Left ventricle myocardium inferior (tissue), 1 donor: Measurements from ENCODE around the gene TYK2. TPM values are rescaled to one million over a fixed set of nuclear protein-coding genes. Genes with fewer than 3 reads are reported as not detected.
A peak's percentile ranks its signal among the peaks of the same experiment; 100 is the strongest.

ENCODE experiments used
- DNase-seq: peaks from one replicate; pipeline ENCODE4 v3.0.0-alpha.2; 2020
- H3K27ac ChIP-seq: fragments of 200-600 bp; replicated peaks from 2 replicates; pipeline ENCODE4 v1.8.0; 2021
- H3K27me3 ChIP-seq: fragments of 200-600 bp; 2 replicates; pipeline ENCODE4 v1.8.0; 2021; ENCODE audit warnings: low read depth
- H3K36me3 ChIP-seq: fragments of 200-600 bp; 2 replicates; pipeline ENCODE4 v1.8.0; 2021
- H3K4me1 ChIP-seq: fragments of 200-600 bp; 2 replicates; pipeline ENCODE4 v1.8.0; 2021
- H3K4me3 ChIP-seq: fragments of 200-600 bp; 2 replicates; pipeline ENCODE4 v1.8.0; 2021; ENCODE audit warnings: mild to moderate bottlenecking, moderate library complexity
- H3K9me3 ChIP-seq: fragments of 200-600 bp; replicated peaks from 2 replicates; pipeline ENCODE4 v1.8.0; 2021
- intact Hi-C: fragments of 100-400 bp; cut with micrococcal nuclease; formaldehyde crosslinking; loops from one replicate; pipeline ENCODE4 v1.11.0; 2022
- total RNA-seq: library from RNA; stranded (reverse); fragmentation: NEBNext Ultra II Directional; extraction: Animal tissue kit (Norgen Biotek cat#: 25700); gene quantifications from one replicate; pipeline ENCODE4 v1.2.1, GENCODE V29; 2021
- TF ChIP-seq, protein P1 (sequence below): fragments of 200-600 bp; IDR thresholded peaks from 2 replicates; pipeline ENCODE4 v1.8.0; 2021; ENCODE audit warnings: antibody characterized with exemption, mild to moderate bottlenecking, borderline replicate concordance
- donor health status: DM: no; HTN: yes; CAD: no; lungs with severe emphysema.

The TYK2 gene
- total RNA-seq, 1 donor from 2014 or later: 55.1 TPM

DNA sequence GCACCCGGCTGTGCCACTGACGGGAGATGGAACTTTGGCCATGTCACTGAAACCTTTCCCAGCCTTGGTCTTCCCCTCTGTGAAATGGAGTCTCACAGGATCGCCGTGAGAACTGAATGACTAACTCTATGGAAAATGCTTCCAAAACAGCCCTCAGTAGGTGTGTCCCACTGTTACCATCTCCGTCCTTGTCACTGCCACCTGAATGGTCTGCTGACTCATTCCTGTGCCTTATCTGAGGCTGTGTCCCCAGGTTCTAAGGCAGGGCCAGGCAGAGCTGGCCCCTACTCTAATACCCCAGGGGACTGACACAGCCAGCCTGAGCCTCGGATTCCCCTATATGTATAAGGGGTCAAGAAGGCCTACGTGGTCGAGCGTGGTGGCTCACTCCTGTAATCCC is 18.4 kb upstream of the TYK2 start:
- Histone ChIP-seq H3K36me3 (peaks cover 27% of the 10 kb centered on the region), H3K27me3 (no peaks in the 10 kb centered on the region), H3K9me3 (no peaks in the 10 kb centered on the region), H3K27ac (peak overlapping the region; percentile 89), H3K4me1 (peaks cover 79% of the 10 kb centered on the region), H3K4me3 (no peak overlapping the region)
- TF ChIP-seq, protein P1, sequence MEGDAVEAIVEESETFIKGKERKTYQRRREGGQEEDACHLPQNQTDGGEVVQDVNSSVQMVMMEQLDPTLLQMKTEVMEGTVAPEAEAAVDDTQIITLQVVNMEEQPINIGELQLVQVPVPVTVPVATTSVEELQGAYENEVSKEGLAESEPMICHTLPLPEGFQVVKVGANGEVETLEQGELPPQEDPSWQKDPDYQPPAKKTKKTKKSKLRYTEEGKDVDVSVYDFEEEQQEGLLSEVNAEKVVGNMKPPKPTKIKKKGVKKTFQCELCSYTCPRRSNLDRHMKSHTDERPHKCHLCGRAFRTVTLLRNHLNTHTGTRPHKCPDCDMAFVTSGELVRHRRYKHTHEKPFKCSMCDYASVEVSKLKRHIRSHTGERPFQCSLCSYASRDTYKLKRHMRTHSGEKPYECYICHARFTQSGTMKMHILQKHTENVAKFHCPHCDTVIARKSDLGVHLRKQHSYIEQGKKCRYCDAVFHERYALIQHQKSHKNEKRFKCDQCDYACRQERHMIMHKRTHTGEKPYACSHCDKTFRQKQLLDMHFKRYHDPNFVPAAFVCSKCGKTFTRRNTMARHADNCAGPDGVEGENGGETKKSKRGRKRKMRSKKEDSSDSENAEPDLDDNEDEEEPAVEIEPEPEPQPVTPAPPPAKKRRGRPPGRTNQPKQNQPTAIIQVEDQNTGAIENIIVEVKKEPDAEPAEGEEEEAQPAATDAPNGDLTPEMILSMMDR: no peak
- no peak for DNase-seq
- intact Hi-C loops: no loop called here

DNA sequence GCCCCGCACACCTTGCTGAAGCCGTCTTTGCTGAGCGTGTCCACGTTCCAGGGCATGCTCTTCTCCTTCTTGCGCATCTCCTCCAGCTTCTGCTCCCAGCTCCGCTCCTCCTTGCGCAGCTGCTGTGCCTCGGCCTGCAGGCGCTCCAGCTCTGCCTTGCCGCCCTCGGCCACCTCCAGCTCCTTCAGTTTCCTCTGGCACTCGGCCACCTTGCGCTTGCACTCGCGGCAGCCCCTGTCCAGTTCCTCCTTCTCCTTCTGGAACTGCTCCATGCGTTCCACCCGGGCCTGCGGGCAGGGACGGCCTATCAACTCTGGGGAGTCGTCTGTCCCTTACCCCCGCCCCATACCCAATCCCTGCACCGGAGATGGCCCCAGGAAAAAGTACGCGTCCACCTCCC is 15.5 kb upstream of the TYK2 start:
- H3K27ac ChIP-seq: no peak overlapping the region
- H3K27me3 ChIP-seq: no peaks in the 10 kb centered on the region
- H3K36me3 ChIP-seq: peaks cover 56% of the 10 kb centered on the region
- H3K4me3 ChIP-seq: no peak overlapping the region
- no peaks in the 10 kb centered on the region for H3K9me3 ChIP-seq
- intact Hi-C loops: no loop called here
- H3K4me1 ChIP-seq: peaks cover 51% of the 10 kb centered on the region
- TF ChIP-seq, protein P1: no peak
- DNase-seq: no peak

- H3K36me3 ChIP-seq: peaks cover 58% of the 10 kb centered on the region
- intact Hi-C loops: no loop called here
Observed at GRCh38 chr19:10395436-10395835, 15.1 kb upstream of the TYK2 start.

DNA sequence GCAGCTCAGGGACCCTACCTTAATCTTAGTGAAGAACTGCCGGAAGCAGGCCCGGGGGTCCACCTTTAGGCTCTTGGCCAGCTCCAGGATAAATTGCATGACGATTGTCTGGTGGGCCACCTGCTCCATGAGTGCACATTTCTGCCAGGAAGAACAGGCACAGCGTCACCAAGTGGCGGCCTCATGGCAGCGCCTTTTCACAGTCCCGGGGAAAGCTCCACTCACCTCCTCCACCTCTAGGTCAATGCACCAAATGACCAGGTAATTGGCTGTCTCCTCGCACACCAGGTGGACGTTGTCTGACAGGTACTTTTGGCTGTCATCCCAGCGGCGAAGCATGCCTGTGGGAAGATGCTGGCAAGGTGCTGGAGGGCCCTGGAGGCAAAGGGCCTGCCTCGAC is 14.6 kb upstream of the TYK2 start:
- Histone ChIP-seq H3K9me3 (no peaks in the 10 kb centered on the region), H3K27me3 (no peaks in the 10 kb centered on the region), H3K36me3 (peaks cover 58% of the 10 kb centered on the region), H3K4me3 (no peak overlapping the region), H3K4me1 (peaks cover 42% of the 10 kb centered on the region), H3K27ac (no peak overlapping the region)
- TF ChIP-seq, protein P1: no peak
- intact Hi-C loops: no loop called here
- no peak for DNase-seq

More at GRCh38 chr19:10395436-10395835, 15.1 kb upstream of the TYK2 start:
- no peak overlapping the region for H3K27ac ChIP-seq
- DNase-seq: no peak
- no peak overlapping the region for H3K4me3 ChIP-seq
- peaks cover 46% of the 10 kb centered on the region for H3K4me1 ChIP-seq
- TF ChIP-seq, protein P1: no peak
- H3K9me3 ChIP-seq: no peaks in the 10 kb centered on the region
- H3K27me3 ChIP-seq: no peaks in the 10 kb centered on the region

DNA sequence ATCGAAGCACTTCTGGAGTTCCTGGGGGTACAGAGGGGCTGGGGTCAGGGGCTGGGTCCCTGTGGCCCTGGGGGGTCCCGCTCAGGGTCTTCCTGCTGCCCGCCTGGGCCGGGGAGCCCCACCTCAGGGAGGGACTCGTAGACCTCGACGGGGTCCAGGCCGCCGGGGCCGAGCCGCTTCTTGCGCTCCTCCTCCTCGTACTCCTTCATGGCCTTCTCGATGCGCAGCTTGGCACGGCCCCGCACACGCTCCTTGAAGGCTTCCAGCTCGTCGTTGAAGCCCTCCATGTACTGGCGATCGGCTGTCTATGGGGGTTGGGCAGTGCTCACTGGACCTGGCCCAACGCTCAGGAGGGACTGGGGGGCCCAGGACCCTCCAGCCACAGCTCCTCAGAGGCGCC is 12.8 kb upstream of the TYK2 start:
- intact Hi-C loops: loop anchor here (5.0 kb wide), 2 partner anchors 116 to 136 kb away; no protein-coding TSS in a partner anchor
- H3K36me3 ChIP-seq: peaks cover 58% of the 10 kb centered on the region
- H3K27ac ChIP-seq: no peak overlapping the region
- H3K27me3 ChIP-seq: no peaks in the 10 kb centered on the region
- peaks cover 35% of the 10 kb centered on the region for H3K4me1 ChIP-seq
- H3K9me3 ChIP-seq: no peaks in the 10 kb centered on the region
- no peak for DNase-seq
- H3K4me3 ChIP-seq: no peak overlapping the region
- TF ChIP-seq, protein P1: no peak
